Osteoblast (primary cell): ENCODE measurements around the gene DUSP1. TPM values are rescaled to one million over a fixed set of nuclear protein-coding genes. Genes with fewer than 3 reads are reported as not detected.

Experiments used
- DNase-seq: peaks from one replicate; pipeline ENCODE4 v3.0.0; 2011; ENCODE audit warnings: low spot score, mixed read lengths; ENCODE audit not compliant: insufficient read length; ENCODE audit errors: missing footprints
- H2AFZ ChIP-seq: 2 replicates; pipeline ENCODE4 v1.6.0; 2011; ENCODE audit warnings: mild to moderate bottlenecking, low read length
- H3K27ac ChIP-seq: 2 replicates; pipeline ENCODE4 v1.5.1; 2011; ENCODE audit warnings: mild to moderate bottlenecking, low read depth, low read length, moderate library complexity
- H3K27me3 ChIP-seq: 2 replicates; pipeline ENCODE4 v1.6.0; 2012; ENCODE audit warnings: mild to moderate bottlenecking, control low read depth, inconsistent platforms, low read length, moderate library complexity; ENCODE audit not compliant: insufficient read depth
- H3K36me3 ChIP-seq: 2 replicates; pipeline ENCODE4 v1.5.1; 2011; ENCODE audit warnings: mild to moderate bottlenecking, low read length, control low read depth, moderate library complexity; ENCODE audit not compliant: insufficient read depth
- H3K4me1 ChIP-seq: 2 replicates; pipeline ENCODE4 v1.5.1; 2011; ENCODE audit warnings: mild to moderate bottlenecking, low read length, control low read depth, moderate library complexity; ENCODE audit not compliant: insufficient read depth
- H3K4me2 ChIP-seq: 2 replicates; pipeline ENCODE4 v1.6.0; 2011; ENCODE audit warnings: mild to moderate bottlenecking, low read length; ENCODE audit not compliant: insufficient read depth
- H3K4me3 ChIP-seq: fragments of 200-600 bp; sonication (generic); 3 replicates; pipeline ENCODE4 v1.5.1; 2012; ENCODE audit warnings: mild to moderate bottlenecking, low read length, inconsistent platforms; ENCODE audit not compliant: insufficient read depth
- H3K79me2 ChIP-seq: 2 replicates; pipeline ENCODE4 v1.6.0; 2012; ENCODE audit warnings: mild to moderate bottlenecking, low read length, control low read depth, inconsistent platforms; ENCODE audit not compliant: insufficient read depth
- H3K9me3 ChIP-seq: 2 replicates; pipeline ENCODE4 v1.5.1; 2011; ENCODE audit warnings: low read depth, low read length, control low read depth
- H4K20me1 ChIP-seq: 2 replicates; pipeline ENCODE4 v1.6.0; 2012; ENCODE audit warnings: mild to moderate bottlenecking, low read length, control low read depth; ENCODE audit not compliant: insufficient read depth
- CTCF ChIP-seq: IDR thresholded peaks from 2 replicates; pipeline ENCODE4 v1.5.1; 2011; ENCODE audit warnings: mild to moderate bottlenecking, low read depth, low read length, moderate library complexity; ENCODE audit errors: extremely low read depth
- total RNA-seq: library from RNA; depleted of rRNA; stranded (reverse); fragments of >200 nt; gene quantifications from 2 replicates; pipeline ENCODE4 v1.2.3, GENCODE V29; 2012

The DUSP1 gene
- total RNA-seq, 1 donor: 74.6 TPM

GRCh38 chr5:172721455-172722326 is 49.3 kb downstream of the DUSP1 start:
- no peaks in the 10 kb centered on the region for H4K20me1 ChIP-seq
- H3K4me2 ChIP-seq: peak overlapping the region; percentile 57
- H3K4me1 ChIP-seq: peaks cover 18% of the 10 kb centered on the region
- peak overlapping the region; percentile 33 for H3K4me3 ChIP-seq
- DNase-seq: peak; percentile 68
- H2AFZ ChIP-seq: peak overlapping the region; percentile 11
- H3K27ac ChIP-seq: no peak overlapping the region
- no peaks in the 10 kb centered on the region for H3K9me3 ChIP-seq
- TF ChIP-seq CTCF: no peak
- no peaks in the 10 kb centered on the region for H3K36me3 ChIP-seq
- H3K79me2 ChIP-seq: no peaks in the 10 kb centered on the region
- H3K27me3 ChIP-seq: no peaks in the 10 kb centered on the region

GRCh38 chr5:172720655-172721054 is 50.3 kb downstream of the DUSP1 start:
- no peaks in the 10 kb centered on the region for H3K36me3 ChIP-seq
- peak; percentile 56 for DNase-seq
- H3K27ac ChIP-seq: no peak overlapping the region
- no peaks in the 10 kb centered on the region for H3K27me3 ChIP-seq
- H3K4me3 ChIP-seq: no peak overlapping the region
- no peaks in the 10 kb centered on the region for H4K20me1 ChIP-seq
- no peaks in the 10 kb centered on the region for H3K79me2 ChIP-seq
- H3K4me1 ChIP-seq: peaks cover 18% of the 10 kb centered on the region
- TF ChIP-seq CTCF: no peak
- H2AFZ ChIP-seq: no peak overlapping the region
- no peaks in the 10 kb centered on the region for H3K9me3 ChIP-seq
- no peak overlapping the region for H3K4me2 ChIP-seq

GRCh38 chr5:172719211-172719610 is 51.8 kb downstream of the DUSP1 start:
- no peak overlapping the region for H3K27ac ChIP-seq
- no peak for TF ChIP-seq CTCF
- H3K4me2 ChIP-seq: no peak overlapping the region
- peak; percentile 10 for DNase-seq
- H3K36me3 ChIP-seq: no peaks in the 10 kb centered on the region
- no peaks in the 10 kb centered on the region for H3K9me3 ChIP-seq
- no peaks in the 10 kb centered on the region for H4K20me1 ChIP-seq
- no peak overlapping the region for H2AFZ ChIP-seq
- peaks cover 26% of the 10 kb centered on the region for H3K4me1 ChIP-seq
- no peak overlapping the region for H3K4me3 ChIP-seq
- no peaks in the 10 kb centered on the region for H3K27me3 ChIP-seq
- no peaks in the 10 kb centered on the region for H3K79me2 ChIP-seq

GRCh38 chr5:172718527-172719114 is 52.4 kb downstream of the DUSP1 start:
- H3K9me3 ChIP-seq: no peaks in the 10 kb centered on the region
- H4K20me1 ChIP-seq: no peaks in the 10 kb centered on the region
- no peak for DNase-seq

More at GRCh38 chr5:172718527-172719114, 52.4 kb downstream of the DUSP1 start:
- H3K27me3 ChIP-seq: no peaks in the 10 kb centered on the region
- H3K79me2 ChIP-seq: no peaks in the 10 kb centered on the region
- H3K4me3 ChIP-seq: no peak overlapping the region
- no peak overlapping the region for H3K4me2 ChIP-seq
- H3K36me3 ChIP-seq: no peaks in the 10 kb centered on the region
- H2AFZ ChIP-seq: no peak overlapping the region
- H3K27ac ChIP-seq: no peak overlapping the region
- TF ChIP-seq CTCF: no peak
- H3K4me1 ChIP-seq: peaks cover 26% of the 10 kb centered on the region
